Measurements from ENCODE around the gene CFAP57. TPM values are rescaled to one million over a fixed set of nuclear protein-coding genes. Genes with fewer than 3 reads are reported as not detected.

Gene CFAP57
- total RNA-seq, 1 donor from 2014 or later: 0.86 TPM

DNA sequence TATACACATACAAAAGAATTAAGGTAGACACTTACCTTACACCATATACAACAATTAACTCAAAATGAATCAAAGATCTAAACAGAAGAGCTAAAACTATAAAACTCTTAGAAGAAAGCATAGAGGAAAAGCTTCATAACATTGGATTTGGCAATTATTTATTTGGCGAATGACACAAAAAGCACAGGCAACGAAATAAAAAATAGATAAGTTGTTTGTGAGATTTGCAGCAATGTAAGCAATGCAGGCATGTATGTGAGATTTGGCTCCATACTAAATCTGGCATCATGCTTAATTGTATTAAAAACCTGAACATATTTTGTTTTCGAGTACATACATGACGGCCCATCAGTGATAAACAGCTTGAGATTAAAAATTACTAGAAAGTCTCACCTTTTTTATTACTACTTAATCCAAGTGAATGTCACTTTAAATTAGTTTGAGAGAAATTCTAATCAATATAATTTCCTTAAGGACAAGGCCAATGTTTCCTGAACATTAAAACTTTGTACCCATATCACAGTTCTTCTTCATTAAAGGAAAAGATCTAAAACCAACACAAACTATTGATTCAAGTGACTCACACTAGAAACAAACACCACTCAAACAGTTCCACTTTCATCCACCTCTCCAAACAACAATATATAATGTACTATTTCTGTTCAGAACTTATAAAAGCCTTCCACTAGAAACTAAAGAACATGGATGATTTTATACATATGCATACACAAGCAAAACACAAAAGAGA, 74.5 kb downstream of the CFAP57 start:
- Mint-ChIP-seq H3K27me3 (ENCODE audit: low read depth) (no peaks in the 10 kb centered on the region), H3K36me3 (ENCODE audit: low read depth) (peaks cover 9% of the 10 kb centered on the region), H3K4me3 (no peak overlapping the region), H3K9me3 (peaks cover 23% of the 10 kb centered on the region), H3K4me1 (peaks cover 5% of the 10 kb centered on the region), H3K27ac (ENCODE audit: unreplicated experiment) (no peak overlapping the region)
- no peak for DNase-seq (ENCODE audit: low read depth, low spot score)
- TF ChIP-seq CTCF (conservative IDR thresholded peaks at IDR 0.05): no peak

GRCh38 chr1:43247256-43247921, 75.3 kb downstream of the CFAP57 start:
- Mint-ChIP-seq H3K27me3 (ENCODE audit: low read depth) (no peaks in the 10 kb centered on the region), H3K36me3 (ENCODE audit: low read depth) (peaks cover 9% of the 10 kb centered on the region), H3K9me3 (peaks cover 21% of the 10 kb centered on the region), H3K4me1 (peaks cover 5% of the 10 kb centered on the region), H3K4me3 (no peak overlapping the region), H3K27ac (ENCODE audit: unreplicated experiment) (no peak overlapping the region)
- TF ChIP-seq CTCF (conservative IDR thresholded peaks at IDR 0.05): no peak
- no peak for DNase-seq (ENCODE audit: low read depth, low spot score)

DNA sequence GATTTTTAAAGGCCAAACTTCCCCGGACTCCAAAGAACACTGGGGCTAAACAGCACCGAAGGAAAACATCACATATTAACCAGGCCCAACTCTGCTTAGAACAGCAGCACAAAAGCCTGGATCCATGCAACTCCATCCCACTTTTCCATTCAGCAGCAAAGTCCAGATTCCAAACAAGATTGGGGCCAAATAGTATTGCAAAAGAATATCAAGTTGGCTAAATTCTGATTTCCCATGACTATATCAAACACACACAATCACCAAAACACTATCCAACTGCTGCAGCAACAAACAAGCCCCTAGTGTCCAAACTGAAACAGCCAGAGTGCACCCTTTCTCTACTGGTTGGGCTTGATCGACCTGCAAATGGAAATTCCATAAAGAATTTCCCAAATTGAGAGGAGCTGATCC, 78.2 kb downstream of the CFAP57 start:
- Mint-ChIP-seq H3K9me3 (peaks cover 26% of the 10 kb centered on the region), H3K27ac (ENCODE audit: unreplicated experiment) (no peak overlapping the region), H3K27me3 (ENCODE audit: low read depth) (peaks cover 16% of the 10 kb centered on the region), H3K4me1 (no peaks in the 10 kb centered on the region), H3K36me3 (ENCODE audit: low read depth) (peaks cover 9% of the 10 kb centered on the region), H3K4me3 (no peak overlapping the region)
- TF ChIP-seq CTCF (conservative IDR thresholded peaks at IDR 0.05): no peak
- DNase-seq (ENCODE audit: low read depth, low spot score): no peak

GRCh38 chr1:43251024-43251423, 78.9 kb downstream of the CFAP57 start:
- no peak for TF ChIP-seq CTCF (conservative IDR thresholded peaks at IDR 0.05)
- no peak for DNase-seq (ENCODE audit: low read depth, low spot score)
- peaks cover 23% of the 10 kb centered on the region for H3K9me3 Mint-ChIP-seq
- no peaks in the 10 kb centered on the region for H3K4me1 Mint-ChIP-seq
- H3K4me3 Mint-ChIP-seq: no peak overlapping the region
- H3K27me3 Mint-ChIP-seq (ENCODE audit: low read depth): peaks cover 16% of the 10 kb centered on the region
- H3K27ac Mint-ChIP-seq (ENCODE audit: unreplicated experiment): no peak overlapping the region
- peaks cover 9% of the 10 kb centered on the region for H3K36me3 Mint-ChIP-seq (ENCODE audit: low read depth)

GRCh38 chr1:43252225-43252624, 80.1 kb downstream of the CFAP57 start:
- no peak overlapping the region for H3K4me3 Mint-ChIP-seq
- no peak for TF ChIP-seq CTCF (conservative IDR thresholded peaks at IDR 0.05)
- peaks cover 16% of the 10 kb centered on the region for H3K27me3 Mint-ChIP-seq (ENCODE audit: low read depth)
- DNase-seq (ENCODE audit: low read depth, low spot score): no peak
- H3K27ac Mint-ChIP-seq (ENCODE audit: unreplicated experiment): no peak overlapping the region
- peaks cover 3% of the 10 kb centered on the region for H3K36me3 Mint-ChIP-seq (ENCODE audit: low read depth)
- no peaks in the 10 kb centered on the region for H3K4me1 Mint-ChIP-seq
- H3K9me3 Mint-ChIP-seq: peaks cover 17% of the 10 kb centered on the region

Measured in neural crest cell (in vitro differentiated cells).